NOMO-1 (cell line): ENCODE measurements around the gene DCAF11.
"Not testable (repeated sequence)": the region's sequence is repeated elsewhere in the genome, so short reads cannot be mapped to it uniquely, and the experiment has no call there.

ENCODE experiments used
- DNase-seq, 2 experiments: peaks; one replicate each; lab custom pipeline; 2025; ENCODE audit not compliant: unreplicated experiment in 2 of 2; lab: John Stamatoyannopoulos, UW

DCAF11 gene

GRCh38 chr14:24095271-24096068, 19.1 kb upstream of the DCAF11 start:
- peak; percentile 31 to 58 for DNase-seq

GRCh38 chr14:24096545-24097181, 17.9 kb upstream of the DCAF11 start:
- no peak for DNase-seq

GRCh38 chr14:24098229-24098926, 16.2 kb upstream of the DCAF11 start:
- no peak for DNase-seq

- DNase-seq, result no peak
Observed at GRCh38 chr14:24098927-24099813, 15.4 kb upstream of the DCAF11 start.

GRCh38 chr14:24100197-24100981, 14.2 kb upstream of the DCAF11 start:
- DNase-seq, result peak in 1 of 2 experiments; percentile 26

GRCh38 chr14:24100982-24101494, 13.5 kb upstream of the DCAF11 start:
- no peak for DNase-seq

- DNase-seq, result no peak
Observed at GRCh38 chr14:24102357-24103048, 12.1 kb upstream of the DCAF11 start.

GRCh38 chr14:24103451-24103850, 11.1 kb upstream of the DCAF11 start:
- no peak for DNase-seq

GRCh38 chr14:24105609-24106239, 8.9 kb upstream of the DCAF11 start:
- DNase-seq, result not testable (repeated sequence)

- no peak for DNase-seq
Observed at GRCh38 chr14:24106672-24107271, 7.8 kb upstream of the DCAF11 start.

- no peak for DNase-seq
Observed at GRCh38 chr14:24108336-24108874, 6.2 kb upstream of the DCAF11 start.

- no peak for DNase-seq
Observed at GRCh38 chr14:24110060-24110459, 4.5 kb upstream of the DCAF11 start.

GRCh38 chr14:24110523-24110922, 4.1 kb upstream of the DCAF11 start:
- DNase-seq, result no peak

GRCh38 chr14:24113379-24113800, 1.2 kb upstream of the DCAF11 start:
- DNase-seq, result no peak

- peak; percentile 88 to 91 for DNase-seq
Observed at GRCh38 chr14:24113801-24114531, 611 bp upstream of the DCAF11 start.

GRCh38 chr14:24115422-24116127, 998 bp downstream of the DCAF11 start:
- no peak for DNase-seq
